PC-3 (cell line): ENCODE data around the gene CXCR6. TPM values are rescaled to one million over a fixed set of nuclear protein-coding genes. Genes with fewer than 3 reads are reported as not detected.

Experiments
- ATAC-seq: fragments of 200-7000 bp; cut with Tn5 transposase; 2 replicates; pipeline ENCODE4 v1.9.1; 2020; ENCODE audit warnings: mild to moderate bottlenecking, moderate library complexity
- BruUV-seq: library from RNA; stranded (reverse); fragments of 400-500 nt; replicated peaks from 2 replicates; lab custom pipeline; 2021; lab: Mats Ljungman, UMichigan
- CTCF ChIA-PET: fragments of 300-600 bp; sonication (Branson Sonifier 250); formaldehyde crosslinking; loops from one replicate; lab custom pipeline; 2022; ENCODE audit warnings: antibody characterized with exemption; lab: Charles Lee
- POLR2A ChIA-PET: fragments of 300-600 bp; sonication (Branson Sonifier 250); formaldehyde crosslinking; loops from one replicate; lab custom pipeline; 2022; ENCODE audit warnings: antibody characterized with exemption; ENCODE audit not compliant: unreplicated experiment; lab: Charles Lee
- DNase-seq: peaks from one replicate; pipeline ENCODE4 v3.0.0-alpha.2; 2015
- H2AFZ ChIP-seq: fragments of 300-600 bp; sonication (generic); 2 replicates; pipeline ENCODE4 v1.6.0; 2016; ENCODE audit warnings: antibody characterized with exemption, low read length
- H3F3A ChIP-seq: fragments of 300-600 bp; sonication (generic); one replicate; pipeline ENCODE4 v1.6.0; 2017; ENCODE audit warnings: antibody characterized with exemption, low read length, control low read depth, mild to moderate bottlenecking; ENCODE audit not compliant: unreplicated experiment
- H3K27ac ChIP-seq: fragments of 300-600 bp; sonication (generic); 2 replicates; pipeline ENCODE4 v1.5.1; 2016; ENCODE audit warnings: mild to moderate bottlenecking, low read length
- H3K27me3 ChIP-seq: fragments of 300-600 bp; sonication (generic); 2 replicates; pipeline ENCODE4 v1.6.1; 2016; ENCODE audit warnings: low read length, mixed read lengths
- H3K36me3 ChIP-seq: fragments of 300-600 bp; sonication (generic); 2 replicates; pipeline ENCODE4 v1.6.1; 2016; ENCODE audit warnings: low read depth, mixed run types, low read length, mixed read lengths
- H3K4me1 ChIP-seq: fragments of 300-600 bp; sonication (generic); 2 replicates; pipeline ENCODE4 v1.5.1; 2016; ENCODE audit warnings: low read length; ENCODE audit not compliant: insufficient read depth
- H3K4me2 ChIP-seq: fragments of 300-600 bp; sonication (generic); 2 replicates; pipeline ENCODE4 v1.6.0; 2016; ENCODE audit warnings: low read length
- H3K4me3 ChIP-seq: fragments of 300-600 bp; sonication (generic); 2 replicates; pipeline ENCODE4 v1.5.1; 2016; ENCODE audit warnings: mild to moderate bottlenecking, low read length, mixed read lengths
- H3K79me2 ChIP-seq: fragments of 300-600 bp; sonication (generic); 2 replicates; pipeline ENCODE4 v1.6.1; 2017; ENCODE audit warnings: low read length, mixed read lengths
- H3K9ac ChIP-seq: fragments of 300-600 bp; sonication (generic); 2 replicates; pipeline ENCODE4 v1.6.0; 2016; ENCODE audit warnings: mild to moderate bottlenecking, low read length
- H3K9me2 ChIP-seq: fragments of 300-600 bp; sonication (generic); replicated peaks from 2 replicates; pipeline ENCODE4 v1.6.1; 2016; ENCODE audit warnings: mixed run types, low read length, mixed read lengths
- H3K9me3 ChIP-seq: fragments of 300-600 bp; sonication (generic); 2 replicates; pipeline ENCODE4 v1.6.1; 2016; ENCODE audit warnings: low read length, mixed read lengths
- H4K20me1 ChIP-seq: fragments of 300-600 bp; sonication (generic); 2 replicates; pipeline ENCODE4 v1.6.1; 2016; ENCODE audit warnings: low read length, mixed read lengths
- CTCF ChIP-seq: fragments of 300-600 bp; sonication (generic); conservative IDR thresholded peaks from 2 replicates; pipeline ENCODE4 v1.5.1; 2017; ENCODE audit warnings: antibody characterized with exemption, low read depth, mild to moderate bottlenecking, low read length
- EZH2 ChIP-seq: fragments of 300-600 bp; sonication (generic); IDR thresholded peaks from one replicate; pipeline ENCODE4 v1.6.1; 2017; ENCODE audit warnings: antibody characterized with exemption, mild to moderate bottlenecking, low read length; ENCODE audit not compliant: unreplicated experiment
- EZH2phosphoT487 ChIP-seq: fragments of 300-600 bp; sonication (generic); IDR thresholded peaks from 2 replicates; pipeline ENCODE4 v1.6.1; 2018; ENCODE audit warnings: mild to moderate bottlenecking, antibody characterized with exemption, low read length, borderline replicate concordance
- intact Hi-C: fragments of 100-400 bp; cut with micrococcal nuclease; formaldehyde crosslinking; loops from 2 replicates; pipeline ENCODE4 v1.9.0; 2023
- total RNA-seq: library from RNA; depleted of rRNA; stranded (reverse); fragments of >200 nt; gene quantifications from 2 replicates; pipeline ENCODE4 v1.2.3, GENCODE V29; 2014

Gene CXCR6
- total RNA-seq, 1 experiment from 2014 or later: not detected

- CTCF ChIA-PET: interaction anchor here (0.6 kb wide), 1 partner anchor 93 kb away, joined by 3 read pairs; no protein-coding TSS in a partner anchor
- H3K9me2 ChIP-seq: no peaks in the 10 kb centered on the region
- no peak overlapping the region for H3K4me2 ChIP-seq
- H3K27ac ChIP-seq: no peak overlapping the region
- no peak overlapping the region for H3K9ac ChIP-seq
- no peaks in the 10 kb centered on the region for H3F3A ChIP-seq
- peaks cover 19% of the 10 kb centered on the region for H3K36me3 ChIP-seq
- H2AFZ ChIP-seq: no peak overlapping the region
- ATAC-seq (no peak), DNase-seq (no peak)
- intact Hi-C loops: no loop called here
- no peaks in the 10 kb centered on the region for H3K9me3 ChIP-seq
- no TSS peak for BruUV-seq
- H3K4me3 ChIP-seq: no peak overlapping the region
- TF ChIP-seq EZH2 (no peak), EZH2phosphoT487 (no peak)
- H3K27me3 ChIP-seq: no peaks in the 10 kb centered on the region
- H3K79me2 ChIP-seq: no peaks in the 10 kb centered on the region
- no peaks in the 10 kb centered on the region for H3K4me1 ChIP-seq
- H4K20me1 ChIP-seq: no peaks in the 10 kb centered on the region
- POLR2A ChIA-PET: interaction anchor here (0.6 kb wide), 1 partner anchor 9 kb away, joined by 3 read pairs; no protein-coding TSS in a partner anchor
Measured at GRCh38 chr3:45965653-45966052, 22.4 kb downstream of the CXCR6 start.

GRCh38 chr3:45966371-45966791 lies 23.1 kb downstream of the CXCR6 start:
- BruUV-seq: no TSS peak
- Histone ChIP-seq H3K36me3 (peaks cover 13% of the 10 kb centered on the region), H3K9ac (no peak overlapping the region), H3F3A (no peaks in the 10 kb centered on the region), H3K27me3 (no peaks in the 10 kb centered on the region), H3K79me2 (no peaks in the 10 kb centered on the region), H3K27ac (no peak overlapping the region), H3K9me2 (no peaks in the 10 kb centered on the region), H3K9me3 (no peaks in the 10 kb centered on the region), H4K20me1 (no peaks in the 10 kb centered on the region), H3K4me1 (0 out of 2 replicates have a peak, but pooled peaks cover under 1% of the 10 kb centered on the region), H3K4me3 (no peak overlapping the region), H2AFZ (no peak overlapping the region), H3K4me2 (no peak overlapping the region)
- ChIA-PET POLR2A (interaction anchor here (0.6 kb wide), 1 partner anchor 8 kb away, joined by 3 read pairs; no protein-coding TSS in a partner anchor), CTCF (no interaction called here)
- TF ChIP-seq CTCF: no peak
- no peak for TF ChIP-seq EZH2phosphoT487
- no peak for TF ChIP-seq EZH2
- DNase-seq (no peak), ATAC-seq (no peak)
- intact Hi-C loops: no loop called here

GRCh38 chr3:45966950-45967640 lies 23.8 kb downstream of the CXCR6 start:
- Histone ChIP-seq H3K36me3 (peaks cover 8% of the 10 kb centered on the region; the same call in 1 of the 2 replicates), H3K9ac (no peak overlapping the region), H3K79me2 (no peaks in the 10 kb centered on the region), H3K9me3 (no peaks in the 10 kb centered on the region), H3K4me2 (no peak overlapping the region), H3F3A (no peaks in the 10 kb centered on the region), H3K4me1 (peaks cover 7% of the 10 kb centered on the region), H2AFZ (no peak overlapping the region), H3K4me3 (no peak overlapping the region), H3K27ac (no peak overlapping the region), H3K27me3 (no peaks in the 10 kb centered on the region), H3K9me2 (no peaks in the 10 kb centered on the region), H4K20me1 (no peaks in the 10 kb centered on the region)
- intact Hi-C loops: no loop called here
- TF ChIP-seq EZH2phosphoT487: no peak
- TF ChIP-seq CTCF: no peak
- TF ChIP-seq EZH2: no peak
- ChIA-PET CTCF (no interaction called here), POLR2A (interaction anchor here (0.6 kb wide), 1 partner anchor 128 kb away, joined by 3 read pairs; no protein-coding TSS in a partner anchor)
- DNase-seq (no peak), ATAC-seq (no peak)
- BruUV-seq: no TSS peak
